ENCODE measurements around the gene EFNA5.

DNA sequence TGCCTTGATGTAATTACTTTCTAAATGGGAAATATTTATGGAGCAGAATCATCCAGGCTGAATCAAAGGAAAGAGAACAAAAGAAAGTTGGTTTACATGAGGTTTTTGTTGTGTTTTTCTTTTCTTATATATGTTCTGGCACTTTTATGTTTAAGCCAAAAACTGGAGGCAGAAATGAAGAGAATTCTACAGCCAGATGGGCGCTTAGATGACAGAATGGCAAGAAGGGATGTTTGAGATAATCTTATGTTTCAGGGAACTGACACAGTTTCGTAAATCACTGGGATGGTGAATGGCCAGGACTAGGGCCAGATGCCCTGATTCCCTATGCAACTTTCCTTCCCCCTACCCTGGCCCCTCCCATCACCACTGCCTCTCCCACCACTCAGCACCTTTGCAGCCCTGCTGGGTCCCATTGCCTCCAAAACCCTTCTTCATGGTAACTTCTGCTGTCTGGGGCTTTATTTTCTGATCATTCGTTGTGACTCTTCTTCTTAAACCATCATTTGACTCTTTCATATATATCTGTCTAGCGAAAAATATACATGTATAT, 111.8 kb downstream of the EFNA5 start:
- TF ChIP-seq, protein P1, sequence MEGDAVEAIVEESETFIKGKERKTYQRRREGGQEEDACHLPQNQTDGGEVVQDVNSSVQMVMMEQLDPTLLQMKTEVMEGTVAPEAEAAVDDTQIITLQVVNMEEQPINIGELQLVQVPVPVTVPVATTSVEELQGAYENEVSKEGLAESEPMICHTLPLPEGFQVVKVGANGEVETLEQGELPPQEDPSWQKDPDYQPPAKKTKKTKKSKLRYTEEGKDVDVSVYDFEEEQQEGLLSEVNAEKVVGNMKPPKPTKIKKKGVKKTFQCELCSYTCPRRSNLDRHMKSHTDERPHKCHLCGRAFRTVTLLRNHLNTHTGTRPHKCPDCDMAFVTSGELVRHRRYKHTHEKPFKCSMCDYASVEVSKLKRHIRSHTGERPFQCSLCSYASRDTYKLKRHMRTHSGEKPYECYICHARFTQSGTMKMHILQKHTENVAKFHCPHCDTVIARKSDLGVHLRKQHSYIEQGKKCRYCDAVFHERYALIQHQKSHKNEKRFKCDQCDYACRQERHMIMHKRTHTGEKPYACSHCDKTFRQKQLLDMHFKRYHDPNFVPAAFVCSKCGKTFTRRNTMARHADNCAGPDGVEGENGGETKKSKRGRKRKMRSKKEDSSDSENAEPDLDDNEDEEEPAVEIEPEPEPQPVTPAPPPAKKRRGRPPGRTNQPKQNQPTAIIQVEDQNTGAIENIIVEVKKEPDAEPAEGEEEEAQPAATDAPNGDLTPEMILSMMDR (IDR thresholded peaks at IDR 0.05; ENCODE audit: control extremely low read depth in 1 of 3, insufficient read depth in 1 of 3, low read depth in 1 of 3, low read length in 3 of 3), result no peak
- no peak for TF ChIP-seq RAD21 (IDR thresholded peaks at IDR 0.05 in 1 of 2, conservative IDR thresholded peaks at IDR 0.05 in 1 of 2; ENCODE audit: low read depth in 2 of 2, low read length in 2 of 2)

Data from H1 (cell line).